Effector memory CD4-positive, alpha-beta T cell (primary cell): ENCODE data around the gene IRF8.
"Not testable (repeated sequence)": the region's sequence is repeated elsewhere in the genome, so short reads cannot be mapped to it uniquely, and the experiment has no call there.

Experiments used
- DNase-seq, 3 donors: peaks; one replicate each; pipeline ENCODE4 v3.0.0-alpha.2; 2020
- H3K27ac ChIP-seq: 2 replicates; pipeline ENCODE4 v1.7.0; 2013; ENCODE audit warnings: mild to moderate bottlenecking, low read length, moderate library complexity; ENCODE audit not compliant: insufficient read depth, poor library complexity, severe bottlenecking
- H3K27me3 ChIP-seq: replicated peaks from 2 replicates; pipeline ENCODE4 v1.7.0; 2013; ENCODE audit warnings: mild to moderate bottlenecking, low read length; ENCODE audit not compliant: insufficient read depth, control insufficient read depth, poor library complexity, severe bottlenecking
- H3K36me3 ChIP-seq: 2 replicates; pipeline ENCODE4 v1.7.0; 2013; ENCODE audit warnings: mild to moderate bottlenecking, low read length, moderate library complexity; ENCODE audit not compliant: control insufficient read depth, insufficient read depth
- H3K4me1 ChIP-seq: 2 replicates; pipeline ENCODE4 v1.7.0; 2013; ENCODE audit warnings: low read length, mild to moderate bottlenecking; ENCODE audit not compliant: control insufficient read depth, insufficient read depth, poor library complexity, severe bottlenecking
- H3K4me3 ChIP-seq: 2 replicates; pipeline ENCODE4 v1.7.0; 2013; ENCODE audit warnings: low read length, low read depth, mild to moderate bottlenecking; ENCODE audit not compliant: insufficient read depth, poor library complexity, severe bottlenecking
- H3K9me3 ChIP-seq: 2 replicates; pipeline ENCODE4 v1.7.0; 2013; ENCODE audit warnings: mild to moderate bottlenecking, low read length, moderate library complexity; ENCODE audit not compliant: control insufficient read depth

The IRF8 gene

DNA sequence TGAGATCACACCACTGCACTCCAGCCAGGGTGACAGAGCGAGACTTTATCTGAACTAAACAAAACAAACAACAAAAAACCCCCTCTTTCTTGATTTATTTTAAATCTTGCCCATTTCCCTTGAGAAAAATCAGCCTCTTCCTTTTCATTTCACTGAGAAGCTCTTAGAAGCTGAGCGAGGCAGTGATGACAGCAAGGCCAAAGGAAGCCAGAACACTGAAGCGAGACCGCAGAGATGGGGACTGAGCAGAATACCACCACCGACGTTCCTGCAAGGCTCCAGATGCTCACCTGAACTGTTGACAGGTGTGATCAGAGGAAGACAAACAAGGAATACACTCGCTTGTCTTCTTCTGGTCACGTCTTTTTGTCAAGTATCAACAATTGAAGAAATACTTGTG lies 30.5 kb upstream of the IRF8 start:
- H3K9me3 ChIP-seq = no peaks in the 10 kb centered on the region
- no peaks in the 10 kb centered on the region for H3K4me1 ChIP-seq
- no peak for DNase-seq
- no peaks in the 10 kb centered on the region for H3K36me3 ChIP-seq
- no peak overlapping the region for H3K4me3 ChIP-seq
- H3K27me3 ChIP-seq = no peaks in the 10 kb centered on the region
- no peak overlapping the region for H3K27ac ChIP-seq

DNA sequence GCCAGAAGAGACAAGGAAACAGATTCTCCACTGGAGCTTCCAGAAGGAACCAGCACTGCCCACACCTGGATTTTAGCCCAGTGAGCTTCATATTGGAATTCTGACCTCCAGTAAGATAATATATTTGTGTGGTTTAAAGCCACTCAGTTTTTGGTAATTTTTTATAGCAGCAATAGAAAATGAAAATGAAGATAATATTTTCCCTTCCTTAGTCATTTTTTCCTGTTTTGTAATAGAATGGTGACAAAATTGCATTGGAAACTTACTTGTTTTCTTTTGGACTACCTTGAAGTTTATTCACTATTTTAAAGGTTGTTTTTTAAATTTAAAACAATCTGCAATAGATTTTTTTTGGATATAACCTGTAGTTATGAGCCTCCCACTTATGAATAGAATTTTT lies 29.8 kb upstream of the IRF8 start:
- no peak for DNase-seq

GRCh38 chr16:85869785-85870558 lies 29.0 kb upstream of the IRF8 start:
- Histone ChIP-seq H3K27ac (no peak overlapping the region), H3K9me3 (no peaks in the 10 kb centered on the region), H3K4me1 (no peaks in the 10 kb centered on the region), H3K36me3 (no peaks in the 10 kb centered on the region), H3K4me3 (no peak overlapping the region), H3K27me3 (no peaks in the 10 kb centered on the region)
- no peak for DNase-seq

More for the DNA sequence above, 29.8 kb upstream of the IRF8 start:
- H3K4me1 ChIP-seq = no peaks in the 10 kb centered on the region
- no peaks in the 10 kb centered on the region for H3K9me3 ChIP-seq
- H3K4me3 ChIP-seq = no peak overlapping the region
- H3K27me3 ChIP-seq = no peaks in the 10 kb centered on the region
- H3K36me3 ChIP-seq = no peaks in the 10 kb centered on the region
- H3K27ac ChIP-seq = no peak overlapping the region

DNA sequence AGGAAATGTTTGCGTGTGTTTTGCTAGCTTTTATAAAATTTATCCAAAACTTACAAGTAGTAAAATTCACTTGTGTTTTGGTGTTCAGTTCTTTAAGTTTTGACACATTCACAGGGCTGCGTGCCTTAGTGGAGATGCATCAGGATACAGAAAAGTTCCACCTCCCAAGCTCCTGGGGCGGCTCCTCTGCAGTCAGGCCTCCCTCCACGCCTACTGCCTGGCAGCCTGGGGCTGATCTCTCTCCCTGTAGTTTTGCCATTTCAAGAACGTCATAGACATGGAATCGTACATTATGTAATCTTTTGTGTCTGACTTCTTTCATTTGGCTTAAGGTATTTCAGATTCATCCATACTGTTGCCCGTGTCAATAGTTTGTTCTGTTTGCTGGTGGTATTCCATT lies 27.2 kb upstream of the IRF8 start:
- no peak for DNase-seq

DNA sequence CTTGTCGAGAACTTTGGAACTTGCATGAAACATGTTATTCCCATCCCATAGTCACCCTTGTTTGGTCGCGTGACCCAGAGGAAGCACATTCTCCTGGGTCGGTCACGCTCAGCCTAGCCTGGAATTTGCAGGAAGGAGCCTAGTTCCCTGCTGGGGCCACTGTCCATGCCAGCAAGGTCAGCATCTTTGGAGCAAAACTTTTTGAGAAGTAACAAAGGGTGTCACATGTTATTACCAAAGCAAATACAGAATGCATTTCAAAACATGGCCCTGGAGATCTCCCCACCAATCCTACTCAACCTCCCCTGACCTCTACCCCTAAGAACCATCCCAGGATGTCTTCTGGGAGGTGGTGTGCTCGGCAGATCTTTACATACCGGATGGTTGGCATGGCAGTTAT lies 26.2 kb upstream of the IRF8 start:
- H3K4me3 ChIP-seq = no peak overlapping the region
- no peak for DNase-seq
- no peaks in the 10 kb centered on the region for H3K4me1 ChIP-seq
- no peak overlapping the region for H3K27ac ChIP-seq
- no peaks in the 10 kb centered on the region for H3K9me3 ChIP-seq
- H3K27me3 ChIP-seq = no peaks in the 10 kb centered on the region
- no peaks in the 10 kb centered on the region for H3K36me3 ChIP-seq

More for the DNA sequence above, 27.2 kb upstream of the IRF8 start:
- Histone ChIP-seq H3K27me3 (no peaks in the 10 kb centered on the region), H3K27ac (no peak overlapping the region), H3K4me1 (no peaks in the 10 kb centered on the region), H3K9me3 (no peaks in the 10 kb centered on the region), H3K36me3 (no peaks in the 10 kb centered on the region), H3K4me3 (no peak overlapping the region)

- DNase-seq = no peak
These were observed 25.8 kb upstream of the IRF8 start for GRCh38 chr16:85873153-85873552.

DNA sequence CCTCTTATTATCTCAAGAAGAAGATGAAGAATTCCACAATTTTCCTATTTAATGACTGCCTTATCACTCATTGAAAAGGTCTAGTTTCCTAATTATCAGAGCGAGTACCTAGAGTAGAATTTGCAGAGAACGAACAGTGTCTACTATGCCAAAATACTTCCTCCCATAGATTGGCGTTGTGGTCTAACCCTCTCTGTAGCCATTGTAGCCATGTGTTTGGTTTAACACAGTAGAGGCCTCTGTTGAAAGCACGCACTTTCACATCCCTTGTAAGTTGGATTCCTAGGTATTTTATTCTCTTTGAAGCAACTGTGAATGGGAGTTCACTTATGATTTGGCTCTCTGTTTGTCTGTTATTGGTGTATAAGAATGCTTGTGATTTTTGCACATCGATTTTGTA lies 24.9 kb upstream of the IRF8 start:
- H3K27me3 ChIP-seq, DNase-seq: not testable (repeated sequence)

More at GRCh38 chr16:85873153-85873552, 25.8 kb upstream of the IRF8 start:
- H3K27ac ChIP-seq = no peak overlapping the region
- no peaks in the 10 kb centered on the region for H3K9me3 ChIP-seq
- H3K4me3 ChIP-seq = no peak overlapping the region
- H3K27me3 ChIP-seq = no peaks in the 10 kb centered on the region
- no peaks in the 10 kb centered on the region for H3K36me3 ChIP-seq
- H3K4me1 ChIP-seq = no peaks in the 10 kb centered on the region

DNA sequence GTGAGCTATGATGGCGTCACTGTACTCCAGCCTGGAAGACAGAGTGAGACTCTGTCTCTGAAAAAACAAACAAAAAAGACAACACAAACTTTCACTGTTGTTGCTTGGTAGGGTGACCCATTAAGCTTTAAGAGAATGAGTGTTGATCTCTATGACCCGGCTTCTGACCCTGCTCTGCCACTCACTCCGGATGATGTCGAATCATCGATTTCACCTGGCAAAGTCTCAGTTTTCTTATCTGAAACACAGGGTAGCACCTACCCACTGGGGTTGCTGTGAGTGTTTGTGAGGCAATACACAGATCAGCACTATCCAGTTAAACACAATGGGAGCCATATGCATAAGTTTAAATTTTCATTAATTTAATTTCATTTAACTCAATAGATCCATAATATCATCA lies 20.6 kb upstream of the IRF8 start:
- Histone ChIP-seq H3K27ac (no peak overlapping the region), H3K27me3 (no peaks in the 10 kb centered on the region), H3K36me3 (no peaks in the 10 kb centered on the region), H3K4me1 (no peaks in the 10 kb centered on the region), H3K9me3 (no peaks in the 10 kb centered on the region), H3K4me3 (no peak overlapping the region)
- no peak for DNase-seq

More for the DNA sequence above, 24.9 kb upstream of the IRF8 start:
- not testable (repeated sequence) for H3K36me3 ChIP-seq, H3K27ac ChIP-seq, H3K4me3 ChIP-seq, H3K4me1 ChIP-seq, H3K9me3 ChIP-seq

GRCh38 chr16:85878875-85879274 lies 20.1 kb upstream of the IRF8 start:
- Histone ChIP-seq H3K27me3 (no peaks in the 10 kb centered on the region), H3K36me3 (no peaks in the 10 kb centered on the region), H3K4me1 (no peaks in the 10 kb centered on the region), H3K4me3 (no peak overlapping the region), H3K9me3 (no peaks in the 10 kb centered on the region), H3K27ac (no peak overlapping the region)
- no peak for DNase-seq

GRCh38 chr16:85879549-85879948 lies 19.4 kb upstream of the IRF8 start:
- H3K27me3 ChIP-seq = no peaks in the 10 kb centered on the region
- no peak overlapping the region for H3K4me3 ChIP-seq
- no peaks in the 10 kb centered on the region for H3K36me3 ChIP-seq
- H3K27ac ChIP-seq = no peak overlapping the region
- no peaks in the 10 kb centered on the region for H3K4me1 ChIP-seq
- DNase-seq = no peak
- no peaks in the 10 kb centered on the region for H3K9me3 ChIP-seq
